Panc1 (cell line): Measurements from ENCODE around the gene COL5A2. TPM values are rescaled to one million over a fixed set of nuclear protein-coding genes. Genes with fewer than 3 reads are reported as not detected.

Source experiments
- ATAC-seq: fragments of 200-7000 bp; cut with Tn5 transposase; 2 replicates; pipeline ENCODE4 v1.9.1; 2020; ENCODE audit warnings: mild to moderate bottlenecking, moderate library complexity
- BruUV-seq: library from RNA; stranded (reverse); fragments of 400-500 nt; replicated peaks from 2 replicates; lab custom pipeline; 2021; lab: Mats Ljungman, UMichigan
- CTCF ChIA-PET: fragments of 300-600 bp; sonication (Branson Sonifier 250); formaldehyde crosslinking; loops from one replicate; lab custom pipeline; 2022; ENCODE audit warnings: antibody characterized with exemption; lab: Charles Lee
- POLR2A ChIA-PET: fragments of 300-600 bp; sonication (Branson Sonifier 250); formaldehyde crosslinking; loops from one replicate; lab custom pipeline; 2022; ENCODE audit warnings: antibody characterized with exemption; lab: Charles Lee
- DNase-seq: peaks from one replicate; pipeline ENCODE4 v3.0.0-alpha.2; 2010; ENCODE audit warnings: low read depth, low spot score
- H3K27ac ChIP-seq: 2 replicates; pipeline ENCODE4 v1.5.1; 2011; ENCODE audit warnings: mild to moderate bottlenecking, low read length, inconsistent platforms
- H3K27me3 ChIP-seq: fragments of 200-500 bp; sonication (Bioruptor generic); 2 replicates; pipeline ENCODE4 v1.6.0; 2014; ENCODE audit warnings: low read length, inconsistent platforms; ENCODE audit not compliant: control insufficient read depth, insufficient read depth
- H3K36me3 ChIP-seq: fragments of 200-500 bp; sonication (Bioruptor generic); 2 replicates; pipeline ENCODE4 v1.5.1; 2014; ENCODE audit warnings: inconsistent platforms, mild to moderate bottlenecking, low read length, moderate library complexity; ENCODE audit not compliant: control insufficient read depth, insufficient read depth
- H3K4me1 ChIP-seq: 2 replicates; pipeline ENCODE4 v1.5.1; 2011; ENCODE audit warnings: inconsistent platforms, mild to moderate bottlenecking, low read length, moderate library complexity; ENCODE audit not compliant: control insufficient read depth, insufficient read depth
- H3K4me3 ChIP-seq, 2 experiments: 2 replicates each; pipeline ENCODE4 v1.5.1; 2011 to 2012; ENCODE audit warnings: low read depth in 2 of 2, low read length in 2 of 2, mild to moderate bottlenecking in 2 of 2, inconsistent platforms in 1 of 2, moderate library complexity in 1 of 2
- H3K9me3 ChIP-seq: fragments of 200-500 bp; sonication (Bioruptor generic); 2 replicates; pipeline ENCODE4 v1.5.1; 2014; ENCODE audit warnings: low read depth, mild to moderate bottlenecking, inconsistent platforms, low read length, moderate library complexity; ENCODE audit not compliant: control insufficient read depth, insufficient read depth
- POLR2AphosphoS5 ChIP-seq: IDR thresholded peaks from 2 replicates; pipeline ENCODE4 v1.6.1; 2012; ENCODE audit warnings: mild to moderate bottlenecking, low read depth, low read length, moderate library complexity
- SIN3A ChIP-seq: IDR thresholded peaks from 2 replicates; pipeline ENCODE4 v1.6.1; 2012; ENCODE audit warnings: low read depth, mild to moderate bottlenecking, low read length, moderate library complexity, borderline replicate concordance; ENCODE audit not compliant: insufficient read depth
- TCF7L2 ChIP-seq: IDR thresholded peaks from 2 replicates; pipeline ENCODE4 v1.6.1; 2011; ENCODE audit warnings: mild to moderate bottlenecking, low read depth, low read length, inconsistent platforms
- in situ Hi-C: cut with HindIII; loops from 2 replicates; pipeline ENCODE4 v1.10.0; 2016; ENCODE audit warnings: low sequenced_read_pairs, low pct_unique_long_range_greater_than_20kb
- intact Hi-C: fragments of 100-400 bp; cut with micrococcal nuclease; formaldehyde crosslinking; loops from one replicate; pipeline ENCODE4 v1.10.0; 2022; ENCODE audit not compliant: unreplicated experiment
- total RNA-seq: library from RNA; stranded (reverse); gene quantifications from one replicate; pipeline ENCODE4 v1.2.1, GENCODE V29; 2021; ENCODE audit not compliant: unreplicated experiment
- TF ChIP-seq, protein P1 (sequence below): fragments of 450-650 bp; IDR thresholded peaks from 2 replicates; pipeline ENCODE4 v1.5.1; 2017; ENCODE audit warnings: mild to moderate bottlenecking
- TF ChIP-seq, protein P2 (sequence below), 2 experiments: IDR thresholded peaks; 2 replicates each; pipeline ENCODE4 v1.6.1; 2011 to 2012; ENCODE audit warnings: low read depth in 2 of 2, control low read depth in 1 of 2, low read length in 1 of 2, mild to moderate bottlenecking in 1 of 2, moderate library complexity in 1 of 2; ENCODE audit not compliant: insufficient read depth in 1 of 2

Gene COL5A2
- total RNA-seq, 1 experiment from 2014 or later = 144 TPM

DNA sequence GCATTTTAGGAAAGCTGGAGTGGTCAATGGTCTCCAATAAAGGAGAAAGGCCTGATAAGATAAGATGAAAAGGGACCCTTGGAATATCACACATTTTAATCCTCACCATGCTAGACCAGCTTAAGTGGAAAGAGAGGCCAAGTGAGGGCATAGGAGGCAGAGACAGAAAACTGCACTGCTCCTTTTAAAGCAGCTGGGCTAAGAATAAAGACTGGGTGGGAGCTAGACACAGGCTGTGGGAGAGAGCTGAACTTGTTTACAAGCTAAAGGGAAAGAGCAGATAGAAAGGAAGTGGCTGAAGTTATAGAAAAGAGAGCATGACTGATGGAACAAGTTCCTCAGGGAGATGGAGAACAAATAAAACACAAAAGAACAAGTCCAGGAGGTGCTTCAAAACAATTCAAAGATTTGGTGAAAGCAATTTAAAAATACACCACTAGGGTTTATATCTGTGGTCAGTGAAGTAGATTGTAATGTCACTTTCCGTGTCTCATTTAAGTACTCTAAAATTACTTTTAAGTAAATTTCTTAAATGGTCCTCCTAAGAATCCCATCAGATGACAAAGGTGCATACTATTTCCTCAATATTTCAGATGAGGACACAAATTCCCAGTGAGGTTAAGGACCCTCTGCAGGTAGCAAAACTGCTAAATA, 7.5 kb downstream of the COL5A2 start:
- H3K36me3 ChIP-seq = no peaks in the 10 kb centered on the region
- H3K27me3 ChIP-seq = no peaks in the 10 kb centered on the region
- in situ Hi-C loops = no loop called here
- intact Hi-C loops = no loop called here
- BruUV-seq = no TSS peak
- ChIA-PET CTCF (no interaction called here), POLR2A (no interaction called here)
- peak overlapping the region in 1 of 2 experiments; percentile 6; a peak in 1 of 4 replicates for H3K4me3 ChIP-seq
- peaks cover 43% of the 10 kb centered on the region for H3K4me1 ChIP-seq
- ATAC-seq = 0 out of 2 replicates have a peak, but pooled peaks have one; percentile 36
- H3K27ac ChIP-seq = peak overlapping the region; percentile 83
- DNase-seq = no peak
- TF ChIP-seq, protein P1, sequence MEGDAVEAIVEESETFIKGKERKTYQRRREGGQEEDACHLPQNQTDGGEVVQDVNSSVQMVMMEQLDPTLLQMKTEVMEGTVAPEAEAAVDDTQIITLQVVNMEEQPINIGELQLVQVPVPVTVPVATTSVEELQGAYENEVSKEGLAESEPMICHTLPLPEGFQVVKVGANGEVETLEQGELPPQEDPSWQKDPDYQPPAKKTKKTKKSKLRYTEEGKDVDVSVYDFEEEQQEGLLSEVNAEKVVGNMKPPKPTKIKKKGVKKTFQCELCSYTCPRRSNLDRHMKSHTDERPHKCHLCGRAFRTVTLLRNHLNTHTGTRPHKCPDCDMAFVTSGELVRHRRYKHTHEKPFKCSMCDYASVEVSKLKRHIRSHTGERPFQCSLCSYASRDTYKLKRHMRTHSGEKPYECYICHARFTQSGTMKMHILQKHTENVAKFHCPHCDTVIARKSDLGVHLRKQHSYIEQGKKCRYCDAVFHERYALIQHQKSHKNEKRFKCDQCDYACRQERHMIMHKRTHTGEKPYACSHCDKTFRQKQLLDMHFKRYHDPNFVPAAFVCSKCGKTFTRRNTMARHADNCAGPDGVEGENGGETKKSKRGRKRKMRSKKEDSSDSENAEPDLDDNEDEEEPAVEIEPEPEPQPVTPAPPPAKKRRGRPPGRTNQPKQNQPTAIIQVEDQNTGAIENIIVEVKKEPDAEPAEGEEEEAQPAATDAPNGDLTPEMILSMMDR = no peak
- TF ChIP-seq POLR2AphosphoS5 = no peak
- TF ChIP-seq TCF7L2 = no peak
- no peak for TF ChIP-seq SIN3A
- TF ChIP-seq, protein P2, sequence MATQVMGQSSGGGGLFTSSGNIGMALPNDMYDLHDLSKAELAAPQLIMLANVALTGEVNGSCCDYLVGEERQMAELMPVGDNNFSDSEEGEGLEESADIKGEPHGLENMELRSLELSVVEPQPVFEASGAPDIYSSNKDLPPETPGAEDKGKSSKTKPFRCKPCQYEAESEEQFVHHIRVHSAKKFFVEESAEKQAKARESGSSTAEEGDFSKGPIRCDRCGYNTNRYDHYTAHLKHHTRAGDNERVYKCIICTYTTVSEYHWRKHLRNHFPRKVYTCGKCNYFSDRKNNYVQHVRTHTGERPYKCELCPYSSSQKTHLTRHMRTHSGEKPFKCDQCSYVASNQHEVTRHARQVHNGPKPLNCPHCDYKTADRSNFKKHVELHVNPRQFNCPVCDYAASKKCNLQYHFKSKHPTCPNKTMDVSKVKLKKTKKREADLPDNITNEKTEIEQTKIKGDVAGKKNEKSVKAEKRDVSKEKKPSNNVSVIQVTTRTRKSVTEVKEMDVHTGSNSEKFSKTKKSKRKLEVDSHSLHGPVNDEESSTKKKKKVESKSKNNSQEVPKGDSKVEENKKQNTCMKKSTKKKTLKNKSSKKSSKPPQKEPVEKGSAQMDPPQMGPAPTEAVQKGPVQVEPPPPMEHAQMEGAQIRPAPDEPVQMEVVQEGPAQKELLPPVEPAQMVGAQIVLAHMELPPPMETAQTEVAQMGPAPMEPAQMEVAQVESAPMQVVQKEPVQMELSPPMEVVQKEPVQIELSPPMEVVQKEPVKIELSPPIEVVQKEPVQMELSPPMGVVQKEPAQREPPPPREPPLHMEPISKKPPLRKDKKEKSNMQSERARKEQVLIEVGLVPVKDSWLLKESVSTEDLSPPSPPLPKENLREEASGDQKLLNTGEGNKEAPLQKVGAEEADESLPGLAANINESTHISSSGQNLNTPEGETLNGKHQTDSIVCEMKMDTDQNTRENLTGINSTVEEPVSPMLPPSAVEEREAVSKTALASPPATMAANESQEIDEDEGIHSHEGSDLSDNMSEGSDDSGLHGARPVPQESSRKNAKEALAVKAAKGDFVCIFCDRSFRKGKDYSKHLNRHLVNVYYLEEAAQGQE (IDR thresholded peaks at IDR 0.05; ENCODE audit: insufficient read depth in 1 of 2, low read depth in 2 of 2, low read length in 1 of 2) = no peak
- H3K9me3 ChIP-seq = no peaks in the 10 kb centered on the region

DNA sequence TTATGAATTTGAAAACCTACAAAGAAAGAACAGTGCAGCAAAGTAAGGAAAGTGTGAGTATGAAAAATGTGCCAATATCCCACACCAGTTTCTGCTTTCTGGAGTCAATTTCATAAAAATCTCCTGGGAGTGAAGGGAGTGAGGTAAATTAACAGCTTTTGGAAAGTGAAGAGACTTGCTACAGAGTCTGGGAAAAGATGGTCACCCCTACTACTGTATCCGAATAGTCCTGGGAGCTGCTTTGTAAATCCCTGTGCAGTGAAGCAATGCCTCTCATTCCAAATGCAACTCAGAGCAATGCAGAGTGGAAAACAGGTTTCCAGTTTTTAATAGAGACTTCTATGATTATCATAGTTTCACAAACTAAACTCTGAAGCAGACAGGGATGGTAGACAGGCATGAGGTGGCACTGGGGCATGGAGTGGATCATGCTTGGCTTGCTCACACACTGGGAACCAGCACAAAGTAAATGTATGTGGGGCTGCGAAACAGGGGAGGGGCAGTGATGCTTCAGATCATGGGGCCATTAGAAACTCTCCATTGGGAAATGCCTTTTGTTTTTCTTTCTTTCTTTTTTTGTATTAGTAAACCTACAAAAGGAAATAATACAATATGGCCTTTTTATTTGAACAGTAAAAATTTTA, 10.6 kb downstream of the COL5A2 start:
- no peak for DNase-seq
- ATAC-seq = 0 out of 2 replicates have a peak, but pooled peaks have one; percentile 38
- BruUV-seq = no TSS peak
- intact Hi-C loops = no loop called here
- TF ChIP-seq, protein P1 = no peak
- TF ChIP-seq, protein P2 (IDR thresholded peaks at IDR 0.05; ENCODE audit: insufficient read depth in 1 of 2, low read depth in 2 of 2, low read length in 1 of 2) = no peak
- TF ChIP-seq SIN3A = no peak
- TF ChIP-seq TCF7L2 = no peak
- no peak for TF ChIP-seq POLR2AphosphoS5
- peaks cover 70% of the 10 kb centered on the region for H3K4me1 ChIP-seq
- in situ Hi-C loops = no loop called here
- H3K27ac ChIP-seq = peak overlapping the region; percentile 73
- POLR2A ChIA-PET = interaction anchor here (1.0 kb wide), 1 partner anchor 75 kb away, joined by 3 read pairs; no protein-coding TSS in a partner anchor
- no peaks in the 10 kb centered on the region for H3K27me3 ChIP-seq
- H3K9me3 ChIP-seq = no peaks in the 10 kb centered on the region
- CTCF ChIA-PET = no interaction called here
- no peaks in the 10 kb centered on the region for H3K36me3 ChIP-seq
- H3K4me3 ChIP-seq = no peak overlapping the region
